Type B pancreatic cell (in vitro differentiated cells): ENCODE results near the gene RORC. TPM values are rescaled to one million over a fixed set of nuclear protein-coding genes. Genes with fewer than 3 reads are reported as not detected.
"Not testable (repeated sequence)": the region's sequence is repeated elsewhere in the genome, so short reads cannot be mapped to it uniquely, and the experiment has no call there.

Source experiments
- DNase-seq: peaks from one replicate; pipeline ENCODE4 v3.0.0; 2021; ENCODE audit warnings: mixed read lengths; ENCODE audit not compliant: unreplicated experiment; ENCODE audit errors: extremely low spot score
- H3K27ac Mint-ChIP-seq: 2 replicates; pipeline ENCODE4 v1.8.0; 2021; ENCODE audit warnings: mild to moderate bottlenecking, mixed read lengths
- H3K27me3 Mint-ChIP-seq: 2 replicates; pipeline ENCODE4 v1.8.0; 2021; ENCODE audit warnings: mixed read lengths
- H3K36me3 Mint-ChIP-seq: 2 replicates; pipeline ENCODE4 v1.8.0; 2021; ENCODE audit warnings: mixed read lengths
- H3K4me1 Mint-ChIP-seq: one replicate; pipeline ENCODE4 v1.8.0; 2021; ENCODE audit warnings: mixed read lengths; ENCODE audit not compliant: unreplicated experiment
- H3K4me3 Mint-ChIP-seq: 2 replicates; pipeline ENCODE4 v1.8.0; 2021; ENCODE audit warnings: mild to moderate bottlenecking, mixed read lengths
- H3K9me3 Mint-ChIP-seq: 2 replicates; pipeline ENCODE4 v1.8.0; 2021; ENCODE audit warnings: mixed read lengths
- total RNA-seq: library from RNA; stranded (reverse); gene quantifications from 2 replicates; pipeline ENCODE4 v1.2.1, GENCODE V29; 2021; ENCODE audit warnings: low replicate concordance
- TF ChIP-seq, protein P1 (sequence below): fragments of 200-600 bp; sonication (generic); conservative IDR thresholded peaks from 2 replicates; pipeline ENCODE4 v1.5.0; 2021; ENCODE audit warnings: antibody characterized with exemption, mild to moderate bottlenecking

RORC gene
- total RNA-seq, 1 donor from 2014 or later: not detected

DNA sequence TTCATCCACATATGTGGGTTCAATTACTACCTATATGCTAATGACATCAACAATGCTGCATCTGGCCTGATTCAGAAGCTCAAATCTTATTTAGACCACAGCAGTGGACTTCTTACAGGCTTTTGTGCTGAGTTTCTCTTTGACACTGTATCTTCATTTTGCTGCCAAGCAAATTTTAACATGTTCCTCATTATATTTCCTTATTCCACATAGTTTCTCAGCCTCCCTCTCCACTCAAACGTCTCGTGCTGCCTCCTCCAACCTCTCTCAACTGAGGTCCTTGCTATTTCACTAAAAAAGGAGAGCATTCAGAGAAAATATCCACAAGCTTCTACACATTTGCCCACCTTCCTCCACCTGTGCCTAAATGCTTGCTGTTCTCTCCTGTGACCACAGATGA, 47.8 kb downstream of the RORC start:
- peaks cover 7% of the 10 kb centered on the region for H3K36me3 Mint-ChIP-seq
- H3K4me1 Mint-ChIP-seq: no peaks in the 10 kb centered on the region
- no peak overlapping the region for H3K4me3 Mint-ChIP-seq
- no peaks in the 10 kb centered on the region for H3K9me3 Mint-ChIP-seq
- no peak for DNase-seq
- no peak overlapping the region for H3K27ac Mint-ChIP-seq
- peaks cover 2% of the 10 kb centered on the region for H3K27me3 Mint-ChIP-seq
- TF ChIP-seq, protein P1, sequence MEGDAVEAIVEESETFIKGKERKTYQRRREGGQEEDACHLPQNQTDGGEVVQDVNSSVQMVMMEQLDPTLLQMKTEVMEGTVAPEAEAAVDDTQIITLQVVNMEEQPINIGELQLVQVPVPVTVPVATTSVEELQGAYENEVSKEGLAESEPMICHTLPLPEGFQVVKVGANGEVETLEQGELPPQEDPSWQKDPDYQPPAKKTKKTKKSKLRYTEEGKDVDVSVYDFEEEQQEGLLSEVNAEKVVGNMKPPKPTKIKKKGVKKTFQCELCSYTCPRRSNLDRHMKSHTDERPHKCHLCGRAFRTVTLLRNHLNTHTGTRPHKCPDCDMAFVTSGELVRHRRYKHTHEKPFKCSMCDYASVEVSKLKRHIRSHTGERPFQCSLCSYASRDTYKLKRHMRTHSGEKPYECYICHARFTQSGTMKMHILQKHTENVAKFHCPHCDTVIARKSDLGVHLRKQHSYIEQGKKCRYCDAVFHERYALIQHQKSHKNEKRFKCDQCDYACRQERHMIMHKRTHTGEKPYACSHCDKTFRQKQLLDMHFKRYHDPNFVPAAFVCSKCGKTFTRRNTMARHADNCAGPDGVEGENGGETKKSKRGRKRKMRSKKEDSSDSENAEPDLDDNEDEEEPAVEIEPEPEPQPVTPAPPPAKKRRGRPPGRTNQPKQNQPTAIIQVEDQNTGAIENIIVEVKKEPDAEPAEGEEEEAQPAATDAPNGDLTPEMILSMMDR: no peak

DNA sequence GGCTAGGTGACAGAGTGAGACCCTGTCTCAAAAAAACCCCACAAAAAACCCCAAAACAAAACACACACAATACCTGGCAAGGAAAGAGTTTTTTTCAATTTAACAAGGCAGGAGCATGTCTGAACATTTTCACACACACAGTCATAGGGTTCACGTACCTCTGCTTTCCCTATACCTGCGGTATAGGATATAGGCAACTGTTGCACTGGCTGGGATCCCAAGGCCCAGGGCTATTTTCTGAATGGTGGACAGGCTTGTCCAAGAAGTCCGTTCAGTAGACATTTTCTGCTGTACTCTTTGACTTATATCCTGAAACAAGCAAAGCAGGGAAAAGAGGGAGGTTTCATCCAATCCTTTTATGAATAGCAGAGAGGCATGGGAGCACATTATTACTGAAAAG, 48.9 kb downstream of the RORC start:
- H3K27ac Mint-ChIP-seq: no peak overlapping the region
- peaks cover 14% of the 10 kb centered on the region for H3K36me3 Mint-ChIP-seq
- H3K27me3 Mint-ChIP-seq: peaks cover 2% of the 10 kb centered on the region
- DNase-seq: no peak
- no peaks in the 10 kb centered on the region for H3K9me3 Mint-ChIP-seq
- TF ChIP-seq, protein P1: no peak
- H3K4me3 Mint-ChIP-seq: no peak overlapping the region
- no peaks in the 10 kb centered on the region for H3K4me1 Mint-ChIP-seq

GRCh38 chr1:151782026-151782425, 49.6 kb downstream of the RORC start:
- H3K9me3 Mint-ChIP-seq, H3K4me3 Mint-ChIP-seq, H3K27me3 Mint-ChIP-seq, H3K27ac Mint-ChIP-seq, DNase-seq, H3K4me1 Mint-ChIP-seq: not testable (repeated sequence)
- H3K36me3 Mint-ChIP-seq: peaks cover 14% of the 10 kb centered on the region

DNA sequence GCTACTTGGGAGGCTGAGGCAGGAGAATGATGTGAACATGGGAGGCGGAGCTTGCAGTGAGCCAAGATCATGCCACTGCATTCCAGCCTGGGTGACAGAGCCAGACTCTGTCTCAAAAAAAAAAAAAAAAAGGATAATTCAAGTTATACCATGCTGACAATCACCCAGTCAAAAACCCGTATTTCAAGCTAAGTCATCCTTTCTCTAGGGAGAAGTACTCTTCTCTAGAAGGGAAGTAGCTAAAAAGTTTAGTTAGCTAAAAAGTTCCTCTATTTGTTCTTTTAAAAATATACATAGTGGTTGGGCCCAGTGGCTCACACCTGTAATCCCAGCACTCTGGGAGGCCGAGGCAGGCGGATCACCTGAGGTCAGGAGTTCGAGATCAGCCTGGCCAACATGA, 50.9 kb downstream of the RORC start:
- H3K4me1 Mint-ChIP-seq, H3K9me3 Mint-ChIP-seq, DNase-seq, H3K27me3 Mint-ChIP-seq, H3K27ac Mint-ChIP-seq, H3K4me3 Mint-ChIP-seq: not testable (repeated sequence)
- H3K36me3 Mint-ChIP-seq: peaks cover 14% of the 10 kb centered on the region

GRCh38 chr1:151779852-151780251, 51.8 kb downstream of the RORC start:
- Mint-ChIP-seq H3K36me3 (peaks cover 14% of the 10 kb centered on the region), H3K9me3 (no peaks in the 10 kb centered on the region), H3K4me1 (no peaks in the 10 kb centered on the region), H3K27me3 (no peaks in the 10 kb centered on the region), H3K4me3 (no peak overlapping the region), H3K27ac (no peak overlapping the region)
- DNase-seq: no peak
- TF ChIP-seq, protein P1: no peak

- TF ChIP-seq, protein P1: no peak
- no peaks in the 10 kb centered on the region for H3K9me3 Mint-ChIP-seq
- no peak overlapping the region for H3K27ac Mint-ChIP-seq
- H3K36me3 Mint-ChIP-seq: peaks cover 14% of the 10 kb centered on the region
- no peaks in the 10 kb centered on the region for H3K27me3 Mint-ChIP-seq
- H3K4me3 Mint-ChIP-seq: no peak overlapping the region
- H3K4me1 Mint-ChIP-seq: no peaks in the 10 kb centered on the region
- no peak for DNase-seq
Measured at GRCh38 chr1:151777317-151777716, 54.3 kb downstream of the RORC start.

DNA sequence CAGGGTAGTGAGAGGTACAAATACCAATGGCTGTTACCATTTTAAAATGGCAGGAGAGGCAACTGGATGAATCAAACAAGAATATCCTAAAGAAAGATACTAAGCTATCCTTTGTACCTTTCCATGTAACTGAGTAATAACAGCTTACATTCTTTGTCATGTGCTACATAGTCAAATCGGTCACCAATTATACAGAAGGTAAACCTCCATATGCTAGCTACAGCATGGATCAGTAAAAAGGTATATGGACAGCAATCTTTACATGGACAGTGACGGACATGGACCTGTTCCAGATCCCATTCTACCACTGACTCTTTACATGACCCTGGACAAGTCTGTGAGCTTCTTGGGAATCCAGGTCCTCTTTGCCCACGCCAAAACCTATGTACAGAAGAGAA, 54.9 kb downstream of the RORC start:
- Mint-ChIP-seq H3K36me3 (peaks cover 14% of the 10 kb centered on the region), H3K4me1 (no peaks in the 10 kb centered on the region), H3K4me3 (no peak overlapping the region), H3K9me3 (no peaks in the 10 kb centered on the region), H3K27me3 (no peaks in the 10 kb centered on the region), H3K27ac (no peak overlapping the region)
- DNase-seq: no peak
- TF ChIP-seq, protein P1: no peak
